Embryonic facial prominence (tissue), 1 donor: ENCODE measurements around the gene KLHL33.
"Not testable (repeated sequence)": the region's sequence is repeated elsewhere in the genome, so short reads cannot be mapped to it uniquely, and the experiment has no call there.

Source experiments
- DNase-seq: peaks from one replicate; pipeline ENCODE4 v3.0.0-alpha.2; 2016; ENCODE audit errors: extremely low spot score

KLHL33 gene

GRCh38 chr14:20452831-20453230 lies 16.9 kb upstream of the KLHL33 start:
- DNase-seq: not testable (repeated sequence)

GRCh38 chr14:20446889-20447288 lies 10.9 kb upstream of the KLHL33 start:
- no peak for DNase-seq

GRCh38 chr14:20443650-20444049 lies 7.7 kb upstream of the KLHL33 start:
- DNase-seq: not testable (repeated sequence)

GRCh38 chr14:20441461-20441860 lies 5.5 kb upstream of the KLHL33 start:
- no peak for DNase-seq

- no peak for DNase-seq
These were observed 4.9 kb upstream of the KLHL33 start for GRCh38 chr14:20440882-20441281.

- DNase-seq: no peak
These were observed 4.5 kb upstream of the KLHL33 start for GRCh38 chr14:20440465-20440864.

GRCh38 chr14:20438664-20439063 lies 2.7 kb upstream of the KLHL33 start:
- no peak for DNase-seq

- DNase-seq: no peak
These were observed 393 bp upstream of the KLHL33 start for GRCh38 chr14:20436363-20436755.

GRCh38 chr14:20434701-20435581 lies 1.0 kb downstream of the KLHL33 start:
- DNase-seq: no peak

GRCh38 chr14:20429801-20430669 lies 5.9 kb downstream of the KLHL33 start:
- no peak for DNase-seq

- no peak for DNase-seq
These were observed 7.2 kb downstream of the KLHL33 start for GRCh38 chr14:20428802-20429201.

GRCh38 chr14:20428010-20428365 lies 8.0 kb downstream of the KLHL33 start:
- no peak for DNase-seq

GRCh38 chr14:20427231-20428009 lies 8.5 kb downstream of the KLHL33 start:
- no peak for DNase-seq

GRCh38 chr14:20424851-20425250 lies 11.1 kb downstream of the KLHL33 start:
- DNase-seq: no peak

- DNase-seq: no peak
These were observed 13.1 kb downstream of the KLHL33 start for GRCh38 chr14:20422886-20423285.

- no peak for DNase-seq
These were observed 14.7 kb downstream of the KLHL33 start for GRCh38 chr14:20421267-20421666.

GRCh38 chr14:20419419-20419818 lies 16.5 kb downstream of the KLHL33 start:
- no peak for DNase-seq

- DNase-seq: no peak
These were observed 17.5 kb downstream of the KLHL33 start for GRCh38 chr14:20418501-20418909.

GRCh38 chr14:20417250-20418186 lies 18.4 kb downstream of the KLHL33 start:
- DNase-seq: no peak

- no peak for DNase-seq
These were observed 19.7 kb downstream of the KLHL33 start for GRCh38 chr14:20416223-20416622.

- no peak for DNase-seq
These were observed 20.2 kb downstream of the KLHL33 start for GRCh38 chr14:20415782-20416206.
